ENCODE results near the gene ZFAND4.

ZFAND4 gene

GRCh38 chr10:45644527-45644926 is 28.0 kb downstream of the ZFAND4 start:
- Histone ChIP-seq H3K36me3 (ENCODE audit: control insufficient read depth, insufficient read depth, low read length) (peaks cover 34% of the 10 kb centered on the region), H3K27me3 (replicated peaks; ENCODE audit: control insufficient read depth, insufficient read depth, low read length, poor library complexity, severe bottlenecking) (no peaks in the 10 kb centered on the region), H3K27ac (ENCODE audit: insufficient read depth, low read length, poor library complexity, severe bottlenecking) (no peak overlapping the region), H3K9me3 (ENCODE audit: control insufficient read depth, low read length) (no peaks in the 10 kb centered on the region), H3K4me3 (ENCODE audit: insufficient read depth, low read depth, low read length, poor library complexity, severe bottlenecking) (no peak overlapping the region), H3K4me1 (ENCODE audit: control insufficient read depth, insufficient read depth, low read length, poor library complexity, severe bottlenecking) (no peaks in the 10 kb centered on the region)
- DNase-seq = no peak

- no peak overlapping the region for H3K4me3 ChIP-seq (ENCODE audit: insufficient read depth, low read depth, low read length, poor library complexity, severe bottlenecking)
- H3K36me3 ChIP-seq (ENCODE audit: control insufficient read depth, insufficient read depth, low read length) = peaks cover 13% of the 10 kb centered on the region
- no peak overlapping the region for H3K27ac ChIP-seq (ENCODE audit: insufficient read depth, low read length, poor library complexity, severe bottlenecking)
- H3K27me3 ChIP-seq (replicated peaks; ENCODE audit: control insufficient read depth, insufficient read depth, low read length, poor library complexity, severe bottlenecking) = no peaks in the 10 kb centered on the region
- H3K4me1 ChIP-seq (ENCODE audit: control insufficient read depth, insufficient read depth, low read length, poor library complexity, severe bottlenecking) = no peaks in the 10 kb centered on the region
- no peak for DNase-seq
- no peaks in the 10 kb centered on the region for H3K9me3 ChIP-seq (ENCODE audit: control insufficient read depth, low read length)
Observed at GRCh38 chr10:45640941-45641340, 31.6 kb downstream of the ZFAND4 start.

- no peak overlapping the region for H3K27ac ChIP-seq (ENCODE audit: insufficient read depth, low read length, poor library complexity, severe bottlenecking)
- H3K36me3 ChIP-seq (ENCODE audit: control insufficient read depth, insufficient read depth, low read length) = peaks cover 13% of the 10 kb centered on the region
- no peaks in the 10 kb centered on the region for H3K4me1 ChIP-seq (ENCODE audit: control insufficient read depth, insufficient read depth, low read length, poor library complexity, severe bottlenecking)
- no peaks in the 10 kb centered on the region for H3K27me3 ChIP-seq (replicated peaks; ENCODE audit: control insufficient read depth, insufficient read depth, low read length, poor library complexity, severe bottlenecking)
- DNase-seq = no peak
- no peaks in the 10 kb centered on the region for H3K9me3 ChIP-seq (ENCODE audit: control insufficient read depth, low read length)
- H3K4me3 ChIP-seq (ENCODE audit: insufficient read depth, low read depth, low read length, poor library complexity, severe bottlenecking) = no peak overlapping the region
Observed at GRCh38 chr10:45640049-45640448, 32.5 kb downstream of the ZFAND4 start.

GRCh38 chr10:45627412-45628048 is 45.0 kb downstream of the ZFAND4 start:
- no peaks in the 10 kb centered on the region for H3K9me3 ChIP-seq (ENCODE audit: control insufficient read depth, low read length)
- H3K4me1 ChIP-seq (ENCODE audit: control insufficient read depth, insufficient read depth, low read length, poor library complexity, severe bottlenecking) = no peaks in the 10 kb centered on the region
- H3K36me3 ChIP-seq (ENCODE audit: control insufficient read depth, insufficient read depth, low read length) = peaks cover 16% of the 10 kb centered on the region
- no peak overlapping the region for H3K4me3 ChIP-seq (ENCODE audit: insufficient read depth, low read depth, low read length, poor library complexity, severe bottlenecking)
- no peaks in the 10 kb centered on the region for H3K27me3 ChIP-seq (replicated peaks; ENCODE audit: control insufficient read depth, insufficient read depth, low read length, poor library complexity, severe bottlenecking)
- no peak for DNase-seq
- no peak overlapping the region for H3K27ac ChIP-seq (ENCODE audit: insufficient read depth, low read length, poor library complexity, severe bottlenecking)

- no peak overlapping the region for H3K4me3 ChIP-seq (ENCODE audit: insufficient read depth, low read depth, low read length, poor library complexity, severe bottlenecking)
- DNase-seq = no peak
- no peaks in the 10 kb centered on the region for H3K9me3 ChIP-seq (ENCODE audit: control insufficient read depth, low read length)
- no peaks in the 10 kb centered on the region for H3K4me1 ChIP-seq (ENCODE audit: control insufficient read depth, insufficient read depth, low read length, poor library complexity, severe bottlenecking)
- no peaks in the 10 kb centered on the region for H3K27me3 ChIP-seq (replicated peaks; ENCODE audit: control insufficient read depth, insufficient read depth, low read length, poor library complexity, severe bottlenecking)
- peaks cover 16% of the 10 kb centered on the region for H3K36me3 ChIP-seq (ENCODE audit: control insufficient read depth, insufficient read depth, low read length)
- no peak overlapping the region for H3K27ac ChIP-seq (ENCODE audit: insufficient read depth, low read length, poor library complexity, severe bottlenecking)
Observed at GRCh38 chr10:45625879-45626278, 46.7 kb downstream of the ZFAND4 start.

GRCh38 chr10:45624724-45625123 is 47.8 kb downstream of the ZFAND4 start:
- peaks cover 16% of the 10 kb centered on the region for H3K36me3 ChIP-seq (ENCODE audit: control insufficient read depth, insufficient read depth, low read length)
- H3K27me3 ChIP-seq (replicated peaks; ENCODE audit: control insufficient read depth, insufficient read depth, low read length, poor library complexity, severe bottlenecking) = no peaks in the 10 kb centered on the region
- no peaks in the 10 kb centered on the region for H3K9me3 ChIP-seq (ENCODE audit: control insufficient read depth, low read length)
- no peak for DNase-seq
- no peaks in the 10 kb centered on the region for H3K4me1 ChIP-seq (ENCODE audit: control insufficient read depth, insufficient read depth, low read length, poor library complexity, severe bottlenecking)
- no peak overlapping the region for H3K27ac ChIP-seq (ENCODE audit: insufficient read depth, low read length, poor library complexity, severe bottlenecking)
- no peak overlapping the region for H3K4me3 ChIP-seq (ENCODE audit: insufficient read depth, low read depth, low read length, poor library complexity, severe bottlenecking)

GRCh38 chr10:45614869-45615268 is 57.7 kb downstream of the ZFAND4 start:
- H3K9me3 ChIP-seq (ENCODE audit: control insufficient read depth, low read length) = no peaks in the 10 kb centered on the region

GRCh38 chr10:45612741-45613140 is 59.8 kb downstream of the ZFAND4 start:
- no peak for DNase-seq
- Histone ChIP-seq H3K4me3 (ENCODE audit: insufficient read depth, low read depth, low read length, poor library complexity, severe bottlenecking) (no peak overlapping the region), H3K4me1 (ENCODE audit: control insufficient read depth, insufficient read depth, low read length, poor library complexity, severe bottlenecking) (no peaks in the 10 kb centered on the region), H3K36me3 (ENCODE audit: control insufficient read depth, insufficient read depth, low read length) (peaks cover 10% of the 10 kb centered on the region), H3K27me3 (replicated peaks; ENCODE audit: control insufficient read depth, insufficient read depth, low read length, poor library complexity, severe bottlenecking) (no peaks in the 10 kb centered on the region), H3K27ac (ENCODE audit: insufficient read depth, low read length, poor library complexity, severe bottlenecking) (no peak overlapping the region), H3K9me3 (ENCODE audit: control insufficient read depth, low read length) (no peaks in the 10 kb centered on the region)

More at GRCh38 chr10:45614869-45615268, 57.7 kb downstream of the ZFAND4 start:
- no peak overlapping the region for H3K4me3 ChIP-seq (ENCODE audit: insufficient read depth, low read depth, low read length, poor library complexity, severe bottlenecking)
- H3K4me1 ChIP-seq (ENCODE audit: control insufficient read depth, insufficient read depth, low read length, poor library complexity, severe bottlenecking) = no peaks in the 10 kb centered on the region
- H3K27me3 ChIP-seq (replicated peaks; ENCODE audit: control insufficient read depth, insufficient read depth, low read length, poor library complexity, severe bottlenecking) = no peaks in the 10 kb centered on the region
- H3K27ac ChIP-seq (ENCODE audit: insufficient read depth, low read length, poor library complexity, severe bottlenecking) = no peak overlapping the region
- no peak for DNase-seq
- peaks cover 8% of the 10 kb centered on the region for H3K36me3 ChIP-seq (ENCODE audit: control insufficient read depth, insufficient read depth, low read length)

GRCh38 chr10:45608052-45608451 is 64.5 kb downstream of the ZFAND4 start:
- no peak overlapping the region for H3K4me3 ChIP-seq (ENCODE audit: insufficient read depth, low read depth, low read length, poor library complexity, severe bottlenecking)
- peaks cover 7% of the 10 kb centered on the region for H3K36me3 ChIP-seq (ENCODE audit: control insufficient read depth, insufficient read depth, low read length)
- DNase-seq = no peak
- H3K9me3 ChIP-seq (ENCODE audit: control insufficient read depth, low read length) = no peaks in the 10 kb centered on the region
- no peaks in the 10 kb centered on the region for H3K27me3 ChIP-seq (replicated peaks; ENCODE audit: control insufficient read depth, insufficient read depth, low read length, poor library complexity, severe bottlenecking)
- no peaks in the 10 kb centered on the region for H3K4me1 ChIP-seq (ENCODE audit: control insufficient read depth, insufficient read depth, low read length, poor library complexity, severe bottlenecking)
- H3K27ac ChIP-seq (ENCODE audit: insufficient read depth, low read length, poor library complexity, severe bottlenecking) = no peak overlapping the region

- no peak overlapping the region for H3K27ac ChIP-seq (ENCODE audit: insufficient read depth, low read length, poor library complexity, severe bottlenecking)
Observed at GRCh38 chr10:45607276-45607675, 65.3 kb downstream of the ZFAND4 start.

More at GRCh38 chr10:45607276-45607675, 65.3 kb downstream of the ZFAND4 start:
- Histone ChIP-seq H3K9me3 (ENCODE audit: control insufficient read depth, low read length) (no peaks in the 10 kb centered on the region), H3K27me3 (replicated peaks; ENCODE audit: control insufficient read depth, insufficient read depth, low read length, poor library complexity, severe bottlenecking) (no peaks in the 10 kb centered on the region), H3K4me1 (ENCODE audit: control insufficient read depth, insufficient read depth, low read length, poor library complexity, severe bottlenecking) (no peaks in the 10 kb centered on the region), H3K36me3 (ENCODE audit: control insufficient read depth, insufficient read depth, low read length) (peaks cover 7% of the 10 kb centered on the region), H3K4me3 (ENCODE audit: insufficient read depth, low read depth, low read length, poor library complexity, severe bottlenecking) (no peak overlapping the region)
- no peak for DNase-seq
